SU-DHL-6 (cell line): ENCODE data around the gene HMMR.

ENCODE experiments used
- H2AFZ ChIP-seq: fragments of 200-600 bp; sonication (generic); 2 replicates; pipeline ENCODE4 v1.6.1; 2014; ENCODE audit warnings: low read depth, mild to moderate bottlenecking, moderate library complexity, mixed read lengths, antibody characterized with exemption, low read length; ENCODE audit not compliant: severe bottlenecking
- H3F3A ChIP-seq: fragments of 200-600 bp; shearing (Covaris generic); 2 replicates; pipeline ENCODE4 v1.6.0; 2016; ENCODE audit warnings: antibody characterized with exemption, mild to moderate bottlenecking; ENCODE audit not compliant: insufficient read depth
- H3K27ac ChIP-seq: fragments of 200-600 bp; sonication (generic); 2 replicates; pipeline ENCODE4 v1.5.1; 2016; ENCODE audit warnings: low read depth, mild to moderate bottlenecking, low read length, moderate library complexity, mixed read lengths
- H3K27me3 ChIP-seq: fragments of 200-600 bp; sonication (generic), shearing (Covaris generic); 2 replicates; pipeline ENCODE4 v1.6.0; 2014; ENCODE audit warnings: mild to moderate bottlenecking, low read length
- H3K36me3 ChIP-seq: fragments of 200-600 bp; sonication (generic); 2 replicates; pipeline ENCODE4 v1.6.1; 2014; ENCODE audit warnings: mild to moderate bottlenecking, low read length, mixed read lengths
- H3K4me2 ChIP-seq: fragments of 300-600, 200-600 bp; shearing (Covaris generic), sonication (generic); 2 replicates; pipeline ENCODE4 v1.6.0; 2014; ENCODE audit warnings: low read length, low read depth, mild to moderate bottlenecking; ENCODE audit not compliant: poor library complexity, severe bottlenecking
- H3K4me3 ChIP-seq: fragments of 200-600 bp; sonication (generic); 2 replicates; pipeline ENCODE4 v1.5.1; 2014; ENCODE audit warnings: antibody characterized with exemption, low read length, mild to moderate bottlenecking, mixed read lengths; ENCODE audit not compliant: insufficient read depth, poor library complexity, severe bottlenecking
- H3K79me2 ChIP-seq: fragments of 200-600 bp; sonication (generic); 2 replicates; pipeline ENCODE4 v1.6.1; 2014; ENCODE audit warnings: mild to moderate bottlenecking, low read length, moderate library complexity; ENCODE audit not compliant: insufficient read depth
- H3K9ac ChIP-seq: fragments of 200-600 bp; sonication (generic); 2 replicates; pipeline ENCODE4 v1.7.0; 2014; ENCODE audit warnings: mild to moderate bottlenecking, low read length
- H3K9me2 ChIP-seq: fragments of 200-600 bp; sonication (generic); replicated peaks from 2 replicates; pipeline ENCODE4 v1.6.1; 2014; ENCODE audit warnings: low read length; ENCODE audit not compliant: insufficient read depth
- H3K9me3 ChIP-seq: fragments of 200-600 bp; sonication (generic); 2 replicates; pipeline ENCODE4 v1.6.1; 2014; ENCODE audit warnings: low read length, mixed read lengths; ENCODE audit not compliant: insufficient read depth
- H4K20me1 ChIP-seq: fragments of 200-600 bp; sonication (generic); 2 replicates; pipeline ENCODE4 v1.6.1; 2014; ENCODE audit warnings: low read depth, mild to moderate bottlenecking, antibody characterized with exemption, low read length, moderate library complexity, mixed read lengths
- CTCF ChIP-seq: fragments of 200-600 bp; sonication (generic); IDR thresholded peaks from one replicate; pipeline ENCODE4 v1.5.1; 2017; ENCODE audit warnings: antibody characterized with exemption, mild to moderate bottlenecking, low read length, moderate library complexity; ENCODE audit not compliant: insufficient read depth, poor library complexity, severe bottlenecking
- EZH2phosphoT487 ChIP-seq: fragments of 200-600 bp; sonication (generic), shearing (Covaris generic); conservative IDR thresholded peaks from 2 replicates; pipeline ENCODE4 v1.6.1; 2018; ENCODE audit warnings: mild to moderate bottlenecking, antibody characterized with exemption, low read length, moderate library complexity, mixed read lengths

The HMMR gene

DNA sequence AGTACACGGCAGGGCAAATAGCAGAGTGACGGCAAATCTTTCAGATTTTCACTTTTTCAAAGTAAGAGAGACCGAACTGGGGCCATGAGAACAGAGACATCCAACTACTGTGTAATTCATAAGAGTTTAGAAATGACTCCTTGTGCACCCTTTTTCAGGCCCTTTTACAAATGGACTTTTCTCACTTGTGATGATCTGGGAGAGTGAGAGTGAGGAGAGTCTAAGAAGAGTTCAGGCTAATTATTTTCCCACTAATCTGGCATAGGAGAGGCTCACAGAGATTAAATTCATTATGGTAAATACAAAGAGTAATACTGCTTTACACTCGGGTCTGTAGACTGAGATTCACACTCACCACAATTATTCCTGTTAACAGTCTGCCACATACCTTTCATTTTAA lies 23.9 kb upstream of the HMMR start:
- H3K9me2 ChIP-seq: no peaks in the 10 kb centered on the region
- TF ChIP-seq CTCF (no peak), EZH2phosphoT487 (no peak)
- H3K79me2 ChIP-seq: peaks cover 30% of the 10 kb centered on the region
- H3K4me2 ChIP-seq: peak overlapping the region; percentile 92
- peak overlapping the region; percentile 93 for H3K9ac ChIP-seq
- H3K27me3 ChIP-seq: no peaks in the 10 kb centered on the region
- peaks cover 8% of the 10 kb centered on the region; the same call in 1 of the 2 replicates for H3F3A ChIP-seq
- H3K27ac ChIP-seq: 0 out of 2 replicates have a peak overlapping the region, but pooled peaks have one; percentile 9
- H3K4me3 ChIP-seq: peak overlapping the region; percentile 57
- H2AFZ ChIP-seq: peak overlapping the region; percentile 74
- H4K20me1 ChIP-seq: no peaks in the 10 kb centered on the region; the same call in 1 of the 2 replicates
- no peaks in the 10 kb centered on the region for H3K9me3 ChIP-seq
- peaks cover 18% of the 10 kb centered on the region for H3K36me3 ChIP-seq

GRCh38 chr5:163437011-163437308 lies 23.5 kb upstream of the HMMR start:
- Histone ChIP-seq H3K4me2 (peak overlapping the region; percentile 92), H3K79me2 (peaks cover 30% of the 10 kb centered on the region)
- TF ChIP-seq EZH2phosphoT487 (no peak), CTCF (no peak)

GRCh38 chr5:163437309-163438182 lies 22.9 kb upstream of the HMMR start, which contains the start of gene CCNG1:
Gene CCNG1, plus strand, starts transcription at chr5:163437595. Its CDS starts 1,662 bp downstream, at chr5:163439257.
- Histone ChIP-seq H3K4me2 (peak within 1 kb of the TSS; percentile 92), H3K4me3 (peak within 1 kb of the TSS; percentile 82), H3K79me2 (peaks cover 30% of the 10 kb centered on the region), H3K9me2 (no peaks in the 10 kb centered on the region), H3K9me3 (no peaks in the 10 kb centered on the region), H3F3A (peaks cover 8% of the 10 kb centered on the region; the same call in 1 of the 2 replicates), H3K9ac (peak within 1 kb of the TSS; percentile 93), H3K27ac (peak within 1 kb of the TSS; percentile 67; the same call in 1 of the 2 replicates), H4K20me1 (no peaks in the 10 kb centered on the region; the same call in 1 of the 2 replicates), H2AFZ (peak within 1 kb of the TSS; percentile 74), H3K36me3 (peaks cover 28% of the 10 kb centered on the region), H3K27me3 (no peaks in the 10 kb centered on the region)
- TF ChIP-seq EZH2phosphoT487: no peak
- TF ChIP-seq CTCF: no peak

More at GRCh38 chr5:163437011-163437308, 23.5 kb upstream of the HMMR start:
- H2AFZ ChIP-seq: peak overlapping the region; percentile 74
- peaks cover 22% of the 10 kb centered on the region for H3K36me3 ChIP-seq
- 0 out of 2 replicates have a peak overlapping the region, but pooled peaks have one; percentile 9 for H3K27ac ChIP-seq
- no peaks in the 10 kb centered on the region for H3K9me3 ChIP-seq
- H3K9me2 ChIP-seq: no peaks in the 10 kb centered on the region
- peak overlapping the region; percentile 57 for H3K4me3 ChIP-seq
- no peaks in the 10 kb centered on the region; the same call in 1 of the 2 replicates for H4K20me1 ChIP-seq
- H3K9ac ChIP-seq: peak overlapping the region; percentile 93
- no peaks in the 10 kb centered on the region for H3K27me3 ChIP-seq
- H3F3A ChIP-seq: peaks cover 8% of the 10 kb centered on the region; the same call in 1 of the 2 replicates
